ENCODE measurements around the gene CCDC159.

CCDC159 gene

GRCh38 chr19:11378319-11379189 is 32.2 kb downstream of the CCDC159 start (continued):
- TF ChIP-seq, protein P1, sequence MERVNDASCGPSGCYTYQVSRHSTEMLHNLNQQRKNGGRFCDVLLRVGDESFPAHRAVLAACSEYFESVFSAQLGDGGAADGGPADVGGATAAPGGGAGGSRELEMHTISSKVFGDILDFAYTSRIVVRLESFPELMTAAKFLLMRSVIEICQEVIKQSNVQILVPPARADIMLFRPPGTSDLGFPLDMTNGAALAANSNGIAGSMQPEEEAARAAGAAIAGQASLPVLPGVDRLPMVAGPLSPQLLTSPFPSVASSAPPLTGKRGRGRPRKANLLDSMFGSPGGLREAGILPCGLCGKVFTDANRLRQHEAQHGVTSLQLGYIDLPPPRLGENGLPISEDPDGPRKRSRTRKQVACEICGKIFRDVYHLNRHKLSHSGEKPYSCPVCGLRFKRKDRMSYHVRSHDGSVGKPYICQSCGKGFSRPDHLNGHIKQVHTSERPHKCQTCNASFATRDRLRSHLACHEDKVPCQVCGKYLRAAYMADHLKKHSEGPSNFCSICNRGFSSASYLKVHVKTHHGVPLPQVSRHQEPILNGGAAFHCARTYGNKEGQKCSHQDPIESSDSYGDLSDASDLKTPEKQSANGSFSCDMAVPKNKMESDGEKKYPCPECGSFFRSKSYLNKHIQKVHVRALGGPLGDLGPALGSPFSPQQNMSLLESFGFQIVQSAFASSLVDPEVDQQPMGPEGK (tag by site-specific recombination; IDR thresholded peaks at IDR 0.05), result peak; percentile 20; the same call in 1 of the 2 replicates
- no peak for TF ChIP-seq ZNF610 (tag by site-specific recombination; IDR thresholded peaks at IDR 0.05; ENCODE audit: borderline replicate concordance)
- TF ChIP-seq ZNF692 (tag by site-specific recombination; IDR thresholded peaks at IDR 0.05), result peak; percentile 73
- no peak for TF ChIP-seq HOXD13 (CRISPR knock-in tag; IDR thresholded peaks at IDR 0.05; ENCODE audit: borderline replicate concordance)
- TF ChIP-seq ZNF10 (tag by site-specific recombination; IDR thresholded peaks at IDR 0.05), result no peak
- no peak for TF ChIP-seq SP3 (tag by site-specific recombination; IDR thresholded peaks at IDR 0.05)
- TF ChIP-seq ZFP3 (tag by site-specific recombination; IDR thresholded peaks at IDR 0.05; ENCODE audit: low read depth), result peak; percentile 98
- TF ChIP-seq, protein P2, sequence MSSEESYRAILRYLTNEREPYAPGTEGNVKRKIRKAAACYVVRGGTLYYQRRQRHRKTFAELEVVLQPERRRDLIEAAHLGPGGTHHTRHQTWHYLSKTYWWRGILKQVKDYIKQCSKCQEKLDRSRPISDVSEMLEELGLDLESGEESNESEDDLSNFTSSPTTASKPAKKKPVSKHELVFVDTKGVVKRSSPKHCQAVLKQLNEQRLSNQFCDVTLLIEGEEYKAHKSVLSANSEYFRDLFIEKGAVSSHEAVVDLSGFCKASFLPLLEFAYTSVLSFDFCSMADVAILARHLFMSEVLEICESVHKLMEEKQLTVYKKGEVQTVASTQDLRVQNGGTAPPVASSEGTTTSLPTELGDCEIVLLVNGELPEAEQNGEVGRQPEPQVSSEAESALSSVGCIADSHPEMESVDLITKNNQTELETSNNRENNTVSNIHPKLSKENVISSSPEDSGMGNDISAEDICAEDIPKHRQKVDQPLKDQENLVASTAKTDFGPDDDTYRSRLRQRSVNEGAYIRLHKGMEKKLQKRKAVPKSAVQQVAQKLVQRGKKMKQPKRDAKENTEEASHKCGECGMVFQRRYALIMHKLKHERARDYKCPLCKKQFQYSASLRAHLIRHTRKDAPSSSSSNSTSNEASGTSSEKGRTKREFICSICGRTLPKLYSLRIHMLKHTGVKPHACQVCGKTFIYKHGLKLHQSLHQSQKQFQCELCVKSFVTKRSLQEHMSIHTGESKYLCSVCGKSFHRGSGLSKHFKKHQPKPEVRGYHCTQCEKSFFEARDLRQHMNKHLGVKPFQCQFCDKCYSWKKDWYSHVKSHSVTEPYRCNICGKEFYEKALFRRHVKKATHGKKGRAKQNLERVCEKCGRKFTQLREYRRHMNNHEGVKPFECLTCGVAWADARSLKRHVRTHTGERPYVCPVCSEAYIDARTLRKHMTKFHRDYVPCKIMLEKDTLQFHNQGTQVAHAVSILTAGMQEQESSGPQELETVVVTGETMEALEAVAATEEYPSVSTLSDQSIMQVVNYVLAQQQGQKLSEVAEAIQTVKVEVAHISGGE (tag by site-specific recombination; conservative IDR thresholded peaks at IDR 0.05; ENCODE audit: low read depth), result no peak
- TF ChIP-seq GLIS1 (tag by site-specific recombination; IDR thresholded peaks at IDR 0.05), result peak; percentile 52
- TF ChIP-seq, protein P3, sequence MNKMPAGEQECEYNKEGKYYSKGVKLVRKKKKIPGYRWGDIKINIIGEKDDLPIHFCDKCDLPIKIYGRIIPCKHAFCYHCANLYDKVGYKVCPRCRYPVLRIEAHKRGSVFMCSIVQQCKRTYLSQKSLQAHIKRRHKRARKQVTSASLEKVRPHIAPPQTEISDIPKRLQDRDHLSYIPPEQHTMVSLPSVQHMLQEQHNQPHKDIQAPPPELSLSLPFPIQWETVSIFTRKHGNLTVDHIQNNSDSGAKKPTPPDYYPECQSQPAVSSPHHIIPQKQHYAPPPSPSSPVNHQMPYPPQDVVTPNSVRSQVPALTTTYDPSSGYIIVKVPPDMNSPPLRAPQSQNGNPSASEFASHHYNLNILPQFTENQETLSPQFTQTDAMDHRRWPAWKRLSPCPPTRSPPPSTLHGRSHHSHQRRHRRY (tag by site-specific recombination; IDR thresholded peaks at IDR 0.05), result no peak
- peak; percentile 54; the same call in 1 of the 2 replicates for TF ChIP-seq ZBTB17 (tag by site-specific recombination; IDR thresholded peaks at IDR 0.05)
- no peak for TF ChIP-seq ZNF558 (tag by site-specific recombination; IDR thresholded peaks at IDR 0.05)
- no peak for TF ChIP-seq ZBTB21 (tag by site-specific recombination; IDR thresholded peaks at IDR 0.05)
- TF ChIP-seq ZIC2 (tag by site-specific recombination; IDR thresholded peaks at IDR 0.05), result 0 out of 2 replicates have a peak, but pooled peaks have one; percentile 11
- TF ChIP-seq ZNF2 (tag by site-specific recombination; IDR thresholded peaks at IDR 0.05), result no peak
- TF ChIP-seq KLF17 (tag by site-specific recombination; IDR thresholded peaks at IDR 0.05), result no peak
- TF ChIP-seq ZNF24 (tag by site-specific recombination; IDR thresholded peaks at IDR 0.05), result no peak
- no peak for TF ChIP-seq ZNF548 (tag by site-specific recombination; IDR thresholded peaks at IDR 0.05)
- no peak for TF ChIP-seq ZNF423 (tag by site-specific recombination; IDR thresholded peaks at IDR 0.05)
- TF ChIP-seq GLIS2 (tag by site-specific recombination; IDR thresholded peaks at IDR 0.05), result peak; percentile 31; the same call in 1 of the 2 replicates
- no peak for TF ChIP-seq ZNF510 (tag by site-specific recombination; IDR thresholded peaks at IDR 0.05; ENCODE audit: insufficient replicate concordance)
- TF ChIP-seq ZBTB7A (tag by site-specific recombination; IDR thresholded peaks at IDR 0.05; ENCODE audit: low read depth), result no peak
- TF ChIP-seq PRDM10 (tag by site-specific recombination; IDR thresholded peaks at IDR 0.05), result no peak
